Activated naive CD4-positive, alpha-beta T cell treated with anti-CD3 and anti-CD28 coated beads, Interleukin-2, amount 50 U/mL, for 24 hours (primary cell): ENCODE data around the gene ZNRF2.
"Not testable (repeated sequence)": the region's sequence is repeated elsewhere in the genome, so short reads cannot be mapped to it uniquely, and the experiment has no call there.

Experiments
- H3K27ac Mint-ChIP-seq: one replicate; pipeline ENCODE4 v1.8.0; 2021; ENCODE audit warnings: mild to moderate bottlenecking, mixed read lengths
- H3K27me3 Mint-ChIP-seq: one replicate; pipeline ENCODE4 v1.8.0; 2021; ENCODE audit warnings: mixed read lengths
- H3K36me3 Mint-ChIP-seq: one replicate; pipeline ENCODE4 v1.8.0; 2021; ENCODE audit warnings: mixed read lengths
- H3K4me1 Mint-ChIP-seq: one replicate; pipeline ENCODE4 v1.8.0; 2021; ENCODE audit warnings: mixed read lengths
- H3K4me3 Mint-ChIP-seq: one replicate; pipeline ENCODE4 v1.8.0; 2021; ENCODE audit warnings: mild to moderate bottlenecking, mixed read lengths
- H3K9me3 Mint-ChIP-seq: one replicate; pipeline ENCODE4 v1.8.0; 2021; ENCODE audit warnings: mixed read lengths

The ZNRF2 gene

DNA sequence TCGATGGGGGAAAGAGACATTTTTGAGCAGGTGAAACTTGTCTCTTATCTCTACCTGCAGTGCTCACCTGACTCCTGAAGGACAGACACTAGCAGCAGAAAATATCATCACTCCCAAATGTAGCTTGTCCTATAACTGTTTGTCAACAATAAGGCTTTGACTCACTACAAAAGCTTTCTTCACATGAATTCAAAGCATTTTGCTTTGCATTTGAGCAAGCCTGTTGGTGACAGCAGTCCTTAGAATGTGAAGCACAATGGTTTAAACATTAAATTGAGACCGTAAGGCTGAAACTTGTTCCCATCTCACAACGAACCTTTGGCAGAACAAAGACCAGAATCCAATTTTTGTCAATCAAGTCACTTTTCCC is 30.6 kb upstream of the ZNRF2 start:
- H3K27me3 Mint-ChIP-seq: no peaks in the 10 kb centered on the region
- H3K36me3 Mint-ChIP-seq: peaks cover 4% of the 10 kb centered on the region
- H3K4me3 Mint-ChIP-seq: no peak overlapping the region
- no peak overlapping the region for H3K27ac Mint-ChIP-seq
- peaks cover 27% of the 10 kb centered on the region for H3K4me1 Mint-ChIP-seq
- H3K9me3 Mint-ChIP-seq: no peaks in the 10 kb centered on the region

- Mint-ChIP-seq H3K4me1 (peaks cover 24% of the 10 kb centered on the region), H3K9me3 (no peaks in the 10 kb centered on the region), H3K27ac (no peak overlapping the region), H3K27me3 (no peaks in the 10 kb centered on the region), H3K4me3 (no peak overlapping the region), H3K36me3 (peaks cover 6% of the 10 kb centered on the region)
Measured at GRCh38 chr7:30254248-30254647, 30.1 kb upstream of the ZNRF2 start.

GRCh38 chr7:30254717-30255063 is 29.7 kb upstream of the ZNRF2 start:
- no peak overlapping the region for H3K4me3 Mint-ChIP-seq
- H3K27me3 Mint-ChIP-seq: no peaks in the 10 kb centered on the region
- no peak overlapping the region for H3K27ac Mint-ChIP-seq
- H3K9me3 Mint-ChIP-seq: no peaks in the 10 kb centered on the region
- H3K36me3 Mint-ChIP-seq: peaks cover 6% of the 10 kb centered on the region
- peaks cover 19% of the 10 kb centered on the region for H3K4me1 Mint-ChIP-seq

GRCh38 chr7:30255064-30255769 is 29.2 kb upstream of the ZNRF2 start:
- H3K27ac Mint-ChIP-seq: no peak overlapping the region
- peaks cover 6% of the 10 kb centered on the region for H3K36me3 Mint-ChIP-seq
- H3K27me3 Mint-ChIP-seq: no peaks in the 10 kb centered on the region

DNA sequence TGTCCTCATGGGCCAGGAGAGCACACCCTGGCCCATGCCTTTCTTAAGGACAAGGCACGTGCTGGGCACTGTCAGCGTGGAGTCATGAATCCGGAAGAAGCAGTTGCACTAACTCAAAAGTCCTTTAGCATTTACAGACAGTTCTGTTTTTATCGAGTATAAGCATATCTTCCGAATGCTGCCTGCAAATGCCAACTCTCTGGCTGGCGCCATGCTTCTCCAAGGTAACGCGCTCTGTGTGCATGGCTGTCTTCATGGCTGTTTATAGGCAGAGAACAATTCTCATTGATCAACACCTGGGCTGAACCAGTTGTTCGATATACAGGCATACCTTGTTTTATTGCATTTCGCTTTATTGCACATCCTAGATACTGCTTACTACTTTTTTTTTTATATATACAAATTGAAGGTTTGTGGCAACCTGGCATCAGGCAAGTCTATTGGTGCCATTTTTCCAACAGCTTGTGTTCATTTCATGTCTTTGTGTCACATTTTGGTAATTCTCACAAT is 28.0 kb upstream of the ZNRF2 start:
- Mint-ChIP-seq H3K27ac (no peak overlapping the region), H3K4me3 (no peak overlapping the region)

More at GRCh38 chr7:30255064-30255769, 29.2 kb upstream of the ZNRF2 start:
- Mint-ChIP-seq H3K4me3 (no peak overlapping the region), H3K9me3 (no peaks in the 10 kb centered on the region), H3K4me1 (peaks cover 14% of the 10 kb centered on the region)

DNA sequence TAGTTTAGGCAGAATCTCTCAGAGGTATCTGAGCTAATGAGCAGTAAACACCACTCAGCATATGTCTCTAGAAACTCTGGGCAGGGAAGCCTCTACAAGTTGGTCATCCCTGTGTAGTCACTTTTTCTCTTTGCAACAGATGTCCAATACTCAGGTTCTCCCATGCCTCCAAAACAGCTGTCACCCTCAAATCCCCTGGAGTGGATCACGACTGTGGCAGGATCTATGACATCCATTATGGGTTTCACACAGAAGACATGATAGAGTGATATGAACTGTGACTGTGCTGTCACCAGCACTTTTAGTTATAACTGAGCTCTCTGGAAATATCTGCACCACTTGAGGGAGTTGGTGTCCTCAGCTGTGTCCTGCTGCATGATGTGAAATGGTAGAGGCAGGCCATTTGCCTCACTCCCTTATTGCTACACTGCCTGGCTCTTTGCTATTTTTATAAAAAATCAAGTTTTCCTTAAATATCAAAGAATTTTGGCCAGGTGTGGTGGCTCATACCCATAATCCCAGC is 24.1 kb upstream of the ZNRF2 start:
- H3K4me3 Mint-ChIP-seq: no peak overlapping the region
- no peak overlapping the region for H3K27ac Mint-ChIP-seq
- H3K36me3 Mint-ChIP-seq: peaks cover 6% of the 10 kb centered on the region
- H3K27me3 Mint-ChIP-seq: no peaks in the 10 kb centered on the region
- H3K9me3 Mint-ChIP-seq: no peaks in the 10 kb centered on the region
- H3K4me1 Mint-ChIP-seq: no peaks in the 10 kb centered on the region

More for the DNA sequence above, 28.0 kb upstream of the ZNRF2 start:
- Mint-ChIP-seq H3K36me3 (peaks cover 6% of the 10 kb centered on the region), H3K9me3 (no peaks in the 10 kb centered on the region), H3K4me1 (peaks cover 2% of the 10 kb centered on the region), H3K27me3 (no peaks in the 10 kb centered on the region)

DNA sequence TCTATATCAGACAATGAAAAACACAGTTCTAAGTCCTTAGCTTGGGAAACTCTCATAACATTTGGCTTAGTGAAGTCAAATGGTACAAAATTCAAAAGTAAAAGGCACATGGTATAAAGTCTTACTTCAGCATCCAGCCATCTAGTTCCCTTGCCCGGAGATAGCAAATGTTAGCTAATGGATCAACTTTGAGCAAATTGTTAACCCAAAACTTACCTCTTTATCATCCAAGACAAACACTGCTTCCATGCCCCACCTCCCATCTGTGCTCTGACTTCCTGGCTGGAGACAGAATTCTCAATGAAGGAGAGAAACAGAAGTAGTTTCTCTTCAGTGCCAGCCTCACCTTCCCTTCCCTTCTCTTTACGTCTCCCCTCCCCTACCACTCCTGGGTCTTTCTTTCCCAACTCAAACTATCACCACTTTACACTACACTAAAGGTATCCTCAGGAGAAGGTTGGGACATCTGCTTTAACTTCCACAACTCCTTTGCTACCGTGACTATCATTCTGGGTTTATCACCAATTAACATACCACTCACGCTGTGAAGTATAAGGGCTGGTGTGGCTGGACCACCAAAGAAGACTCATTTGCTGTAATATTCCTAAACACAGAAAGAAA is 21.2 kb upstream of the ZNRF2 start:
- H3K9me3 Mint-ChIP-seq: no peaks in the 10 kb centered on the region
- no peak overlapping the region for H3K4me3 Mint-ChIP-seq
- H3K27ac Mint-ChIP-seq: peak overlapping the region; percentile 38
- H3K27me3 Mint-ChIP-seq: no peaks in the 10 kb centered on the region
- H3K36me3 Mint-ChIP-seq: peaks cover 2% of the 10 kb centered on the region
- no peaks in the 10 kb centered on the region for H3K4me1 Mint-ChIP-seq

GRCh38 chr7:30264052-30264451 is 20.3 kb upstream of the ZNRF2 start:
- no peak overlapping the region for H3K4me3 Mint-ChIP-seq
- H3K4me1 Mint-ChIP-seq: no peaks in the 10 kb centered on the region
- H3K36me3 Mint-ChIP-seq: peaks cover under 1% of the 10 kb centered on the region
- H3K27me3 Mint-ChIP-seq: no peaks in the 10 kb centered on the region
- no peak overlapping the region for H3K27ac Mint-ChIP-seq
- no peaks in the 10 kb centered on the region for H3K9me3 Mint-ChIP-seq

GRCh38 chr7:30265189-30265588 is 19.2 kb upstream of the ZNRF2 start:
- not testable (repeated sequence) for H3K4me1 Mint-ChIP-seq, H3K36me3 Mint-ChIP-seq, H3K27me3 Mint-ChIP-seq, H3K4me3 Mint-ChIP-seq, H3K27ac Mint-ChIP-seq, H3K9me3 Mint-ChIP-seq

DNA sequence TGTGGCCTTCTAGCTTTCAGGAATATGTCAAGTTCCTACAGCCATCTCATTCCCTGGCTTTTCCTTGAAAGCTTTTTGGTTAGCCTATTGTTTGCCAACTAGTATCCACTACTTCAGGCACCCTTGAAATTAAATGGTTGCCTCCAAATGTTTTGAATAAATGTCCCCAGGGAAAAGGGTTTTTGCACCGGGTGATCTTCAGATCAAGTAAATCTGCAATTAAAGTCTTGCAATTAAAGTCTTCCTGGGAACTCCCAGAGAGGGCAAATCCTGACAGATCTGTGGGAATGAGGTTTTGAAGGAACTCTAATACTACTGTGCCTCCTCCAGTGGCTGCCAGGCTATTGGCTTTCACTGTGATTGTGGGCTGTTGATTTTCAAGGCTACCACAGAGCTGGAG is 17.7 kb upstream of the ZNRF2 start:
- H3K4me3 Mint-ChIP-seq: no peak overlapping the region
- no peaks in the 10 kb centered on the region for H3K27me3 Mint-ChIP-seq
- no peaks in the 10 kb centered on the region for H3K4me1 Mint-ChIP-seq
- no peaks in the 10 kb centered on the region for H3K36me3 Mint-ChIP-seq
- no peaks in the 10 kb centered on the region for H3K9me3 Mint-ChIP-seq
- no peak overlapping the region for H3K27ac Mint-ChIP-seq

- H3K27me3 Mint-ChIP-seq: no peaks in the 10 kb centered on the region
- no peaks in the 10 kb centered on the region for H3K9me3 Mint-ChIP-seq
- no peaks in the 10 kb centered on the region for H3K4me1 Mint-ChIP-seq
- no peak overlapping the region for H3K27ac Mint-ChIP-seq
- no peaks in the 10 kb centered on the region for H3K36me3 Mint-ChIP-seq
- H3K4me3 Mint-ChIP-seq: no peak overlapping the region
Measured at GRCh38 chr7:30268586-30268985, 15.8 kb upstream of the ZNRF2 start.

DNA sequence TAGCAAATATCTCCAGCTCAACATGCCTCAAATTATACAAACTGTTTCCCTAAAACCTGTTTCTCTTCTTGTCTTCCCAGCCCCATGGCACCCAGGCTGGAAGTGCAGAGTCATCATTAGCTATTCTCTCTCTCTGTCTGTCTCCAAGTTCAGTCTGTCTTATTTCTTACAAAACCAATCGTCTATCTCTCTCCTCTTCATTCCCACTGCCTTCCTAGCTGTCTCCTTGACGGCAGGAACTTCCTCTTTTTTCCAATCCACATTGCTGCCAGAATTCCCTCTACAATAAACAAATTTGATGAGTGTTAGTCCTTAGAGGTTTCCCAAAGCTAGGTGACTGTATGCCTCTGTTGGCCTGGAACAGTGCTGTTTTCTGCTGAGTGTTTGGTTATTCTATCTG is 14.9 kb upstream of the ZNRF2 start:
- Mint-ChIP-seq H3K9me3 (no peaks in the 10 kb centered on the region), H3K4me1 (no peaks in the 10 kb centered on the region), H3K27me3 (no peaks in the 10 kb centered on the region), H3K4me3 (no peak overlapping the region), H3K36me3 (no peaks in the 10 kb centered on the region), H3K27ac (no peak overlapping the region)

GRCh38 chr7:30270921-30271320 is 13.5 kb upstream of the ZNRF2 start:
- Mint-ChIP-seq H3K9me3 (no peaks in the 10 kb centered on the region), H3K36me3 (no peaks in the 10 kb centered on the region), H3K27ac (no peak overlapping the region), H3K4me3 (no peak overlapping the region), H3K4me1 (no peaks in the 10 kb centered on the region), H3K27me3 (no peaks in the 10 kb centered on the region)

GRCh38 chr7:30272126-30272525 is 12.3 kb upstream of the ZNRF2 start:
- no peaks in the 10 kb centered on the region for H3K4me1 Mint-ChIP-seq
- H3K27ac Mint-ChIP-seq: no peak overlapping the region
- no peak overlapping the region for H3K4me3 Mint-ChIP-seq
- no peaks in the 10 kb centered on the region for H3K36me3 Mint-ChIP-seq
- H3K27me3 Mint-ChIP-seq: no peaks in the 10 kb centered on the region
- no peaks in the 10 kb centered on the region for H3K9me3 Mint-ChIP-seq

DNA sequence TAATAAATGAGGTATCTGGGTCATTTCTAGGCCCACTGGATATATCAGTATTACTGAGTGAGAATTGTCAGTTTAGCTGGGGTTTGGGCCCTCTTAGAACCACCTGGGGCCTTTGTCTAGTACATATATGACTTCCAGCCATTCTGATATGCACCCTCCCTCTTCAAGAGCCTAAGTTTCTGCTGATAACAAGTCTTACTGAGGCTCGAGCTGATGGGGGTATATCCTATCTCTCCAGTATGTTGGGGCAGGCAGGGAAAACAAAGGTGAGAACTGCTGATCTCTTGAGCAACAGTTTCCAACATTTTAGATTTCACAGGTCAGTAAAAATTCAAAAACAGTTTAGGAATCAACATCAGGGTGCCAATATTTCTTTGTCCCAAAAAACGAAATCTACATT is 10.8 kb upstream of the ZNRF2 start:
- H3K9me3 Mint-ChIP-seq: no peaks in the 10 kb centered on the region

GRCh38 chr7:30274641-30275040 is 9.8 kb upstream of the ZNRF2 start:
- Mint-ChIP-seq H3K9me3 (no peaks in the 10 kb centered on the region), H3K27ac (no peak overlapping the region), H3K36me3 (no peaks in the 10 kb centered on the region), H3K27me3 (no peaks in the 10 kb centered on the region), H3K4me1 (no peaks in the 10 kb centered on the region), H3K4me3 (no peak overlapping the region)

More for the DNA sequence above, 10.8 kb upstream of the ZNRF2 start:
- H3K27ac Mint-ChIP-seq: no peak overlapping the region
- H3K4me3 Mint-ChIP-seq: no peak overlapping the region
- no peaks in the 10 kb centered on the region for H3K27me3 Mint-ChIP-seq
- no peaks in the 10 kb centered on the region for H3K4me1 Mint-ChIP-seq
- no peaks in the 10 kb centered on the region for H3K36me3 Mint-ChIP-seq
